ENCODE data around the gene FKBP6. TPM values are rescaled to one million over a fixed set of nuclear protein-coding genes. Genes with fewer than 3 reads are reported as not detected.
"Not testable (repeated sequence)": the region's sequence is repeated elsewhere in the genome, so short reads cannot be mapped to it uniquely, and the experiment has no call there.

Gene FKBP6
- total RNA-seq, 4 donors from 2014 or later, result 0.14 TPM; not detected in 3

DNA sequence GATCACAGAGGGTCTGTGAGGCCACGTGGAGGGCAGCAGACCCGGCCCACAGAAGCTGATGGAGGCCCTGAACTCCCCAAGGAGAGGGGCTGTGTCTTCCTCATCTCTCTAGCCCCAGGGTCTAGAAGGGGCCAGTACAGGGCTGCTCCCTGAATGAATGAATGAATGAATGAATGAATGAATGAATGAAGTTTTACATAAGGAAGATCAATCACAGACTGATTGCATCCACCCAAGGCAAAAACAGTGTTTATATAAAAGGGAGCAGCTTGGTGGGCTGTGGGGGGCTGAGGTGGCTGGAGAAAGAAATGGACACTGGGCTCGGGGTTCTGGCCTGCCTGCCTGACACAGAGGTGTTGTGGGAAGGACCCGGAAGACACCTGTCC, 14.4 kb upstream of the FKBP6 start:
- no peak for DNase-seq
- no peaks in the 10 kb centered on the region for H3K9me3 ChIP-seq
- no peak overlapping the region for H3K4me3 ChIP-seq
- H3K4me1 ChIP-seq, result peaks cover 0 to 3% of the 10 kb centered on the region in 2 donors
- no peaks in the 10 kb centered on the region for H3K27me3 ChIP-seq
- H3K27ac ChIP-seq, result no peak overlapping the region
- TF ChIP-seq, protein P1, sequence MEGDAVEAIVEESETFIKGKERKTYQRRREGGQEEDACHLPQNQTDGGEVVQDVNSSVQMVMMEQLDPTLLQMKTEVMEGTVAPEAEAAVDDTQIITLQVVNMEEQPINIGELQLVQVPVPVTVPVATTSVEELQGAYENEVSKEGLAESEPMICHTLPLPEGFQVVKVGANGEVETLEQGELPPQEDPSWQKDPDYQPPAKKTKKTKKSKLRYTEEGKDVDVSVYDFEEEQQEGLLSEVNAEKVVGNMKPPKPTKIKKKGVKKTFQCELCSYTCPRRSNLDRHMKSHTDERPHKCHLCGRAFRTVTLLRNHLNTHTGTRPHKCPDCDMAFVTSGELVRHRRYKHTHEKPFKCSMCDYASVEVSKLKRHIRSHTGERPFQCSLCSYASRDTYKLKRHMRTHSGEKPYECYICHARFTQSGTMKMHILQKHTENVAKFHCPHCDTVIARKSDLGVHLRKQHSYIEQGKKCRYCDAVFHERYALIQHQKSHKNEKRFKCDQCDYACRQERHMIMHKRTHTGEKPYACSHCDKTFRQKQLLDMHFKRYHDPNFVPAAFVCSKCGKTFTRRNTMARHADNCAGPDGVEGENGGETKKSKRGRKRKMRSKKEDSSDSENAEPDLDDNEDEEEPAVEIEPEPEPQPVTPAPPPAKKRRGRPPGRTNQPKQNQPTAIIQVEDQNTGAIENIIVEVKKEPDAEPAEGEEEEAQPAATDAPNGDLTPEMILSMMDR (IDR thresholded peaks at IDR 0.05), result no peak
- no peak for TF ChIP-seq POLR2A (IDR thresholded peaks at IDR 0.05)
- H3K36me3 ChIP-seq, result no peaks in the 10 kb centered on the region
- intact Hi-C loops (cut with DNase I; ENCODE audit: low total_unique reads), result no loop called here

DNA sequence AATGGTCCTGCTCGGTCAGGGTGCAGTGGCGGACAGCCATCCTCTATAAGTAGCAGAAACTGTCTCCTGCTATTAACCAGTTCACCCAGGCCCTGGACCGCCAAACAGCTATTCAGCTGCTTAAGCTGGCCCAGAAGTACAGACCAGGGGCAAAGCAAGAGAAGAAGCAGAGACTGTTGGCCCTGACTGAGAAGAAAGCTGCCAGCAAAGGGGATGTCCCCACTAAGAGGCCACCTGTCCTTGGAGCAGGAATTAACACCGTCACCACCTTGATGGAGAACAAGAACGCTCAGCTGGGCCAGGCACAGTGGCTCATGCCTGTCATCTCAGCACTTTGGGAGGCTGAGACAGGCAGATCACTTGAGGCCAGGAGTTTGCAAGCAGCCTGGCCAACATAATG, 13.7 kb upstream of the FKBP6 start:
- Histone ChIP-seq H3K4me1 (no peaks in the 10 kb centered on the region), H3K36me3 (no peaks in the 10 kb centered on the region), H3K27ac (no peak overlapping the region), H3K9me3 (no peaks in the 10 kb centered on the region), H3K4me3 (no peak overlapping the region), H3K27me3 (no peaks in the 10 kb centered on the region)
- intact Hi-C loops (cut with DNase I; ENCODE audit: low total_unique reads), result no loop called here
- TF ChIP-seq, protein P1 (IDR thresholded peaks at IDR 0.05), result no peak
- no peak for TF ChIP-seq POLR2A (IDR thresholded peaks at IDR 0.05)
- DNase-seq, result no peak

DNA sequence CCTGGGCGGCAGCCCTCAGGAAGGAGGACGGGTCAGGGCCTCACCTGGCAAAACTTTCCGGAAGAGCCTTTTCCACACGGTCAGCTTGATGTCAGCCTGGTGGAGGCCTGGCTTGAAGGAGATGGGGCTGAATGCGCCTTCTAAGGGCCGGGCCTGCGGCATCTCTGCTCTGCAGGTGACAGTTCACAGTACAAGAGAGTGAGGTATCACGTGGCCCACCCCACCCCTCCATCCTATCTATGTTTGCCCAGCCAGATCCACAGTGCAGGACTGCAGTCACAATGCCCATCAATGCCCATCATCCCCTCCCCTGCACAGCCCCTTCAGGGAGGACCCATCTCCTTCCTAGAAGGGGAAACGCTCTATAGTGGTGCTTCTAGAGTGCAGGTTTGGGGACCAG, 11.4 kb upstream of the FKBP6 start:
- Histone ChIP-seq H3K27ac (no peak overlapping the region), H3K4me3 (no peak overlapping the region), H3K36me3 (no peaks in the 10 kb centered on the region), H3K9me3 (no peaks in the 10 kb centered on the region), H3K4me1 (no peaks in the 10 kb centered on the region), H3K27me3 (no peaks in the 10 kb centered on the region)
- DNase-seq, result no peak
- TF ChIP-seq, protein P1 (IDR thresholded peaks at IDR 0.05), result no peak
- TF ChIP-seq POLR2A (IDR thresholded peaks at IDR 0.05), result no peak
- intact Hi-C loops (cut with DNase I; ENCODE audit: low total_unique reads), result no loop called here

DNA sequence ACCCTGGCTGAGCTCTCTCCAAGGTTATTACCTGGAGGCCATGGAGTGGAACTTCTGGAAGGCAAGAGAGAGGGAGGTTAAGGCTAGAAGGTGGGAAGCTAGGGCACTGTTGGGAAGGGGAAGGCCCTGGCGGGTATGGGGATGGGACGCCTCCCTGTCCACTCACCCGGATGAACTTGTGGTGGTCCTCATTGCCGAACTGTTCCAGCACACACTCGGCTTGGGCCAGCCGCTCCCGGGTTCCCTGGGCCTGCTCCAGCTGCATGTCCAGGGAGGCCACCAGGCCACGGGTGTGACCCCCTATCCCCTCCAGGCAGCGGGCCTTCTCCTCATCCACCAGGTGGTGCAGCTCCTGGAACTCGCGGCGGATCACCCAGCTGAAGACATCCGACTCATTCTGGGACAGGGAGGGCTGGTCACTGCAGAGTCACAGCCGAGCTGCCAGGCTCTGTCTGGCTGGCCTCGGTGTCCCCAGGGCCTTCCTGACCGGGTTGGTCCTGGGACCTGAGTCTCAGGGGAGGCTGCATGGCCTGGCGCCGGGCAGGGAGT, 9.2 kb upstream of the FKBP6 start:
- intact Hi-C loops (cut with DNase I; ENCODE audit: low total_unique reads); H3K4me1 ChIP-seq; H3K4me3 ChIP-seq; H3K27me3 ChIP-seq; H3K36me3 ChIP-seq; H3K27ac ChIP-seq; DNase-seq; H3K9me3 ChIP-seq: not testable (repeated sequence)

DNA sequence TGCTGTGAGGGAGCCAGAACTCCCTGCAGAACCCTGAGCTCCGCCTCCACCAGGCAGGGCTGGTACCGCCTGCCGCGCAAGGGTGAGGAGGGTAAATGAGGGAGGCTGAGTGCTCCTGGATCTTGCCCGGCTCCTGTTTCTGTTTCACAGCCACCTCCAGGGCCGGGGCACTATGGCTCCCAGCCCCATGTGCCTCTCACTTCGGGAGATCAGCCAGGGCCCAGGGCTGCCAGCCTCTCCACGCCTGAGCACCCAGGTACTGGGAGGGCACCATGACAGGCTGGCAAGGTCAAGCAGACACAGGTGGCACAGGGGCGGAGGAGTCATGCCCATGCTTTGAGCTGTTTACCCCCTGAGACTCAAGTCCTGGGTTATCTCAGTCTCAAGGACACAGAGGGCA, 8.4 kb upstream of the FKBP6 start:
- H3K36me3 ChIP-seq; intact Hi-C loops (cut with DNase I; ENCODE audit: low total_unique reads); DNase-seq; H3K27ac ChIP-seq; H3K4me1 ChIP-seq; H3K9me3 ChIP-seq; H3K4me3 ChIP-seq; H3K27me3 ChIP-seq: not testable (repeated sequence)

DNA sequence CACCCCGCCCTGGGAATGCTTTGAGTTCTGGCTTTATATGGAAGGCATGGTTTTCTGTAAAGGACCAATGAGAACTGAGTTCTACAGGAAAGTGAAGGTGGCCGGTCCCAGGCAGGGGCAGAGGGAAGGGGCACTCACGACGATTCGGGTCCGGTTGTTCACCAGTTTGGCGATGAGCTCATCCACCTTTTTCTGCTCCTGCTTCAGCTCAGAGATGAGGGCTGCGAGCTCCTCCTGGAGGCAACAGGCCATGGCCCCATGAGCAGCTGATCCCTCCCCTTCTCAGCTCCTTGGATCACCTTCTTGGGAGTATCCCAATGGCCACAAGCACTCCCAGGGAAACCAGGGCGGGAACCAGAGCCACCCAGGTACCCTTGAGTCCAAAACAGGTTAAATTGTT, 8.0 kb upstream of the FKBP6 start:
- intact Hi-C loops (cut with DNase I; ENCODE audit: low total_unique reads); H3K4me3 ChIP-seq; H3K27me3 ChIP-seq; H3K27ac ChIP-seq; DNase-seq; H3K9me3 ChIP-seq; H3K4me1 ChIP-seq; H3K36me3 ChIP-seq: not testable (repeated sequence)

DNA sequence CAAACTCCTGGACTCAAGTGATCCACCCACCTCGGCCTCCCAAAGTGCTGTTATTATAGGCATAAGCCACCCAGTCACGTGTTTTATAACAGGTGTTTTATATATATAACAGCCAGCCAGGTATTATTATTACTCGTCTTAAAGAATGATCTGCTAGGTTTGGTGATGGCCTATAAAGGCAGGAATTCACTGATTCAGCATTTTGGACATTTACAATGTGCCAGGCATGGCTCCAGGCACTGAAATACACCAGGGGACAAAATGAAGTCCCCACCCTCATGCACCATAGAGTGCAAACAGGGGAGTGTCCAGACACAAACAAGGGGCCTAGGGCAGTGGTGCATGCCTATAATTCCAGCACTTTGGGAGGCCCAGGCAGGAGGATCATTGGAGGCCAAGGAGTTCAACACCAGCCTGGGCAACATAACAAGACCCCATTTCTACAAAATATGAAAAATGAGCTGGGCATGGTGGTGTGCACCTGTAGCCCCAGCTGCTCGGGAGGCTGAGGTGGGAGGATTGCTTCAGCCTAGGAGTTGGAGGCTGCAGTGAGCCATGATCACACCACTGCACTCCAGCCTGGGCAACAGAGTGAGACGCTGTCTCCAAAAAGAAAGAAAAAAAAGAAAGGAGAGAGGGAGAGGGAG, 4.4 kb upstream of the FKBP6 start:
- intact Hi-C loops (cut with DNase I; ENCODE audit: low total_unique reads); H3K36me3 ChIP-seq; H3K4me1 ChIP-seq; H3K9me3 ChIP-seq; H3K27ac ChIP-seq; DNase-seq; H3K27me3 ChIP-seq; H3K4me3 ChIP-seq: not testable (repeated sequence)
